ENCODE measurements around the gene GAB3.

GAB3 gene

GRCh38 chrX:154738011-154738738 lies 12.7 kb downstream of the GAB3 start:
- POLR2A ChIA-PET = interaction anchor here (0.6 to 1.0 kb wide), 2 partner anchors 10 to 287 kb away, joined by 3 read pairs; no protein-coding TSS in a partner anchor
- H3K4me1 ChIP-seq (ENCODE audit: control extremely low read depth in 1 of 4, control insufficient read depth in 4 of 4, insufficient read depth in 4 of 4, low read length in 3 of 4) = peaks cover 42 to 82% (median 58%) of the 10 kb centered on the region in 4 experiments

GRCh38 chrX:154737136-154737535 lies 13.7 kb downstream of the GAB3 start:
- no peak for DNase-seq
- ChIA-PET POLR2A (interaction anchor here (1.0 kb wide), 1 partner anchor 11 kb away, joined by 3 read pairs; no protein-coding TSS in a partner anchor), CTCF (interaction anchor here (1.0 to 3.7 kb wide), 4 partner anchors 11 to 24 kb away, joined by 3 to 26 read pairs (median 5); no protein-coding TSS in a partner anchor)
- Histone ChIP-seq H3K27me3 (replicated peaks in 2 of 5; ENCODE audit: control insufficient read depth in 4 of 5, insufficient read depth in 5 of 5, low read length in 4 of 5) (peaks cover 0 to 5% (median 0%) of the 10 kb centered on the region in 5 experiments), H3K4me3 (ENCODE audit: control insufficient read depth in 1 of 7, extremely low read depth in 1 of 7, insufficient read depth in 4 of 7, low read depth in 2 of 7, low read length in 6 of 7) (peak overlapping the region in 2 of 7 experiments; percentile 0 to 23), H3K27ac (ENCODE audit: insufficient read depth in 1 of 2, low read depth in 1 of 2, low read length in 2 of 2, poor library complexity in 1 of 2, severe bottlenecking in 2 of 2) (peak overlapping the region; percentile 61 to 76), H3K36me3 (ENCODE audit: control insufficient read depth in 4 of 4, insufficient read depth in 4 of 4, low read length in 3 of 4) (no peaks in the 10 kb centered on the region), H3K9me3 (ENCODE audit: control extremely low read depth in 1 of 5, control insufficient read depth in 4 of 5, insufficient read depth in 2 of 5, low read depth in 1 of 5, low read length in 4 of 5) (no peaks in the 10 kb centered on the region), H3K4me1 (ENCODE audit: control extremely low read depth in 1 of 4, control insufficient read depth in 4 of 4, insufficient read depth in 4 of 4, low read length in 3 of 4) (peaks cover 51 to 87% (median 66%) of the 10 kb centered on the region in 4 experiments)
- 39% methylated on average over 2 of the region's 5 CpGs for WGBS (ENCODE audit: insufficient coverage)

More at GRCh38 chrX:154738011-154738738, 12.7 kb downstream of the GAB3 start:
- Histone ChIP-seq H3K27me3 (replicated peaks in 2 of 5; ENCODE audit: control insufficient read depth in 4 of 5, insufficient read depth in 5 of 5, low read length in 4 of 5) (peaks cover 0 to 5% (median 0%) of the 10 kb centered on the region in 5 experiments), H3K27ac (ENCODE audit: insufficient read depth in 1 of 2, low read depth in 1 of 2, low read length in 2 of 2, poor library complexity in 1 of 2, severe bottlenecking in 2 of 2) (peak overlapping the region; percentile 56 to 76), H3K36me3 (ENCODE audit: control insufficient read depth in 4 of 4, insufficient read depth in 4 of 4, low read length in 3 of 4) (no peaks in the 10 kb centered on the region), H3K9me3 (ENCODE audit: control extremely low read depth in 1 of 5, control insufficient read depth in 4 of 5, insufficient read depth in 2 of 5, low read depth in 1 of 5, low read length in 4 of 5) (no peaks in the 10 kb centered on the region), H3K4me3 (ENCODE audit: control insufficient read depth in 1 of 7, extremely low read depth in 1 of 7, insufficient read depth in 4 of 7, low read depth in 2 of 7, low read length in 6 of 7) (peak overlapping the region in 2 of 7 experiments; percentile 7 to 33)
- CTCF ChIA-PET = interaction anchor here (1.0 to 3.7 kb wide), 8 partner anchors 8 to 25 kb away, joined by 3 to 26 read pairs (median 4); no protein-coding TSS in a partner anchor
- peak in 2 of 3 donors; percentile 69 to 85 for DNase-seq
- WGBS (ENCODE audit: insufficient coverage) = 43% methylated on average over 8 of the region's 8 CpGs

DNA sequence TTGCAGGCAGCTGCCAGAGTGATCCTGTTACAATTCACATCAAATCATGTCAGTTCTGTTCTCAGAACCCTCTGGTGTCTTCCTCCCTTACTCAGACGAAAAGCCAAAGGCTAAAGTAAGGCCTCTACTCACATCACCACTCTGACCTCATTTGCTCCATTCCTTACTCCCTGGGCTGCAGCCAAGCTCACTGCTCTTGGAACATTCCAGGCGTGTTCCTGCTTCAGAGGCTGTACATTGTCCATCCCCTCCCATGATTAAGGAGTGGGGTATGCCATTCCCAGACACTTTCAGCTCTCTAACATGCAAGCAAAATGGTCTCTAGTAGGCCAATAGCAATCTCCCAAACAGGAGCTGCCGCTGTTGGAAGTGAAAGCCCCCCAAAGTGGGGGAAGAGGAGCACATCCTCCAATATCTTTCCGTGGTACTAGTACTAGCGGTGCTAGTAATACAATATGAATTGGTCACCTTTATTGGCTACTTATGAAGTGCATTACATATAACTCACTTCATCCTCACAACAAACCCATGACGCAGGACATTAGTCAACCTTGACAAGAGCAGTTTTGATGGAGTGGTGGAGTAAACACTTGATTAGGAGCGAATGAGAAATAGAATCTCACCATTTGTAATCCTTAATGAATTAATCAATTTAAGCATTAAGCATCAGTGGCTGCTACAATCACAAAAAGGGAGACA lies 15.0 kb downstream of the GAB3 start:
- ChIA-PET CTCF (interaction anchor here (3.7 kb wide), 1 partner anchor 18 kb away, joined by 26 read pairs; no protein-coding TSS in a partner anchor), POLR2A (no interaction called here)
- 66% methylated on average over 3 of the region's 7 CpGs for WGBS (ENCODE audit: insufficient coverage)
- H3K27me3 ChIP-seq (replicated peaks in 2 of 5; ENCODE audit: control insufficient read depth in 4 of 5, insufficient read depth in 5 of 5, low read length in 4 of 5) = peaks cover 0 to 5% (median 0%) of the 10 kb centered on the region in 5 experiments
- H3K4me1 ChIP-seq (ENCODE audit: control extremely low read depth in 1 of 4, control insufficient read depth in 4 of 4, insufficient read depth in 4 of 4, low read length in 3 of 4) = peaks cover 57 to 94% (median 75%) of the 10 kb centered on the region in 4 experiments
- peak overlapping the region; percentile 41 to 76 for H3K27ac ChIP-seq (ENCODE audit: insufficient read depth in 1 of 2, low read depth in 1 of 2, low read length in 2 of 2, poor library complexity in 1 of 2, severe bottlenecking in 2 of 2)
- H3K9me3 ChIP-seq (ENCODE audit: control extremely low read depth in 1 of 5, control insufficient read depth in 4 of 5, insufficient read depth in 2 of 5, low read depth in 1 of 5, low read length in 4 of 5) = no peaks in the 10 kb centered on the region
- DNase-seq = no peak
- H3K36me3 ChIP-seq (ENCODE audit: control insufficient read depth in 4 of 4, insufficient read depth in 4 of 4, low read length in 3 of 4) = no peaks in the 10 kb centered on the region
- H3K4me3 ChIP-seq (ENCODE audit: control insufficient read depth in 1 of 7, extremely low read depth in 1 of 7, insufficient read depth in 4 of 7, low read depth in 2 of 7, low read length in 6 of 7) = no peak overlapping the region

DNA sequence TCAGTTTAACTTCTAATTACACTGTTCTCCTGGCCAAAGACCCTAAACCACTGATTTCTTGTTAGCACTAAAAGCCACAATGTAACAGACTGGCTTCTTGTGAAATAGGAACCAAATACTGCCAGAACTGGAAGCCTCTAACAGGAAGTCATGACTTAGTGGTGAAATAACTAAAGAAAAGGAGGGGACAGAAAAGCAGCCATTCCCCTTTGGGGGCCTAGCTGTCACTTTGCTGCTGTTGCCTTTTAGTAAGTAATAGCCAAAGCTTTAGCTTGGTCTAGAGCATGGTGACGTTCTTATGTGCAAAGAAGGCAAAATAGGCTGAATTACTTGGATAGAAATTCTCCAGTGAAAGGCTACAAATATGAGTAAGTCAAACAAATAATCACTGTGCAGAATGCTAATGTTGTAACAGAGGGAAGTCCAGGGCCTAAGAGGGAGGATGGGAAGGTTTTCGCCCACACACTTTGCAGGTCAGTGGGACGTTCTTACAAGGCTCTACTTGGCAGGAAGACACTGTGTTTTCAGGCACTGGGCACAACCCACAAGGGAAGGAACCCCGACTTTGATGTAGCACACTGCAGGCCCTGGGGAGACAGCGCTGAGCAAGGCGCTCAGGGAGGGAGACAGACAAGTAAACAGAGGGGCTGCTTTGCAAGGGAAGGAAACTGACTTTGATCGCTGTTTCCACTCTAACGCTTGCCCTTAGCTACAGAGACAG lies 16.7 kb downstream of the GAB3 start:
- H3K9me3 ChIP-seq (ENCODE audit: control extremely low read depth in 1 of 5, control insufficient read depth in 4 of 5, insufficient read depth in 2 of 5, low read depth in 1 of 5, low read length in 4 of 5) = no peaks in the 10 kb centered on the region
- ChIA-PET POLR2A (interaction anchor here (0.6 to 1.0 kb wide), 2 partner anchors 12 to 16 kb away, joined by 3 read pairs; no protein-coding TSS in a partner anchor), CTCF (interaction anchor here (0.8 to 7.0 kb wide), 4 partner anchors 12 to 16 kb away, joined by 3 to 51 read pairs (median 4); no protein-coding TSS in a partner anchor)
- peak in 2 of 3 donors; percentile 75 to 83 for DNase-seq
- H3K27ac ChIP-seq (ENCODE audit: insufficient read depth in 1 of 2, low read depth in 1 of 2, low read length in 2 of 2, poor library complexity in 1 of 2, severe bottlenecking in 2 of 2) = peak overlapping the region; percentile 2 to 76
- peaks cover 0 to 5% (median 0%) of the 10 kb centered on the region in 5 experiments for H3K27me3 ChIP-seq (replicated peaks in 2 of 5; ENCODE audit: control insufficient read depth in 4 of 5, insufficient read depth in 5 of 5, low read length in 4 of 5)
- H3K4me1 ChIP-seq (ENCODE audit: control extremely low read depth in 1 of 4, control insufficient read depth in 4 of 4, insufficient read depth in 4 of 4, low read length in 3 of 4) = peaks cover 67 to 100% (median 81%) of the 10 kb centered on the region in 4 experiments
- no peaks in the 10 kb centered on the region for H3K36me3 ChIP-seq (ENCODE audit: control insufficient read depth in 4 of 4, insufficient read depth in 4 of 4, low read length in 3 of 4)
- peak overlapping the region in 4 of 7 experiments; percentile 5 to 50 (median 44) for H3K4me3 ChIP-seq (ENCODE audit: control insufficient read depth in 1 of 7, extremely low read depth in 1 of 7, insufficient read depth in 4 of 7, low read depth in 2 of 7, low read length in 6 of 7)
- WGBS (ENCODE audit: insufficient coverage) = 22% methylated on average over 8 of the region's 8 CpGs

- Histone ChIP-seq H3K27ac (ENCODE audit: insufficient read depth in 1 of 2, low read depth in 1 of 2, low read length in 2 of 2, poor library complexity in 1 of 2, severe bottlenecking in 2 of 2) (no peak overlapping the region), H3K36me3 (ENCODE audit: control insufficient read depth in 4 of 4, insufficient read depth in 4 of 4, low read length in 3 of 4) (no peaks in the 10 kb centered on the region), H3K27me3 (replicated peaks in 2 of 5; ENCODE audit: control insufficient read depth in 4 of 5, insufficient read depth in 5 of 5, low read length in 4 of 5) (peaks cover 0 to 5% (median 0%) of the 10 kb centered on the region in 5 experiments), H3K4me3 (ENCODE audit: control insufficient read depth in 1 of 7, extremely low read depth in 1 of 7, insufficient read depth in 4 of 7, low read depth in 2 of 7, low read length in 6 of 7) (peak overlapping the region in 3 of 7 experiments; percentile 15 to 52 (median 15)), H3K9me3 (ENCODE audit: control extremely low read depth in 1 of 5, control insufficient read depth in 4 of 5, insufficient read depth in 2 of 5, low read depth in 1 of 5, low read length in 4 of 5) (no peaks in the 10 kb centered on the region), H3K4me1 (ENCODE audit: control extremely low read depth in 1 of 4, control insufficient read depth in 4 of 4, insufficient read depth in 4 of 4, low read length in 3 of 4) (peaks cover 66 to 99% (median 79%) of the 10 kb centered on the region in 4 experiments)
- DNase-seq = no peak
- WGBS (ENCODE audit: insufficient coverage) = 80% methylated on average over 1 of the region's 2 CpGs
- ChIA-PET POLR2A (interaction anchor here (1.1 to 1.2 kb wide), 2 partner anchors 14 to 34 kb away, joined by 3 read pairs; no protein-coding TSS in a partner anchor), CTCF (interaction anchor here (0.8 to 7.0 kb wide), 4 partner anchors 14 to 20 kb away, joined by 3 to 51 read pairs (median 4); no protein-coding TSS in a partner anchor)
These were observed 17.8 kb downstream of the GAB3 start for GRCh38 chrX:154733066-154733425.

DNA sequence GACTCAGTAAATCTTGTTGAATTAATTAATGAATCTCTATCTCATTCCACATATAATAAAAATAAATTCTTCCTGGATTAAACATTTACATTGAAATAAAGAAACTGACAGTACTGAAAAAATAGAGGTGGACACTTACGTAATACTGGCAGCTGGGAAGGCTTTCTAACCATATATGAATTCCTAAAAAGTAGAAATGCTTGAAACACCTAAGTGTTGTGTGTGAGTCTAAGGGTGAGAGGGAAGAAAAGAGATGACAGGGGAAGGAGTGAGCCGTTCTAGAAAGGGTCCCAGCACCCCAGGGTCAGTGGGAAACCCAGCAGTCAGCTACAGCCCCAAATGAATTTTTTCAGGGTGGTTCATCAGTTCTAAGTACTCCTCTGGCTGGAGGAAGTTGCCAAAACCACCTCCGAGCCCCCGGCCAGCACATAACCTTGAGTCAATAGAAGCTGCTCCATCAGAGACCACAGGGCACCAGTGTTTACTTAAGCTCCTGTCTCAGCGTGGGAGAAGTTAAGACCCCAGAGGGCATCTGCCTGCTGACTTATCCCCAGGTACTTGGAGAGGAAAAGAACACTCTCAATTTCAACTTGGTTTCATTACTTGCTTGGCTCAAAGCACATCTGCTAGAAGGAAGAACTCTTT lies 18.3 kb downstream of the GAB3 start:
- ChIA-PET CTCF (interaction anchor here (1.2 to 7.0 kb wide), 4 partner anchors 8 to 19 kb away, joined by 4 to 51 read pairs (median 4); no protein-coding TSS in a partner anchor), POLR2A (interaction anchor here (1.1 to 1.2 kb wide), 3 partner anchors 14 to 106 kb away, joined by 3 to 7 read pairs (median 3); no protein-coding TSS in a partner anchor)
- H3K27me3 ChIP-seq (replicated peaks in 2 of 5; ENCODE audit: control insufficient read depth in 4 of 5, insufficient read depth in 5 of 5, low read length in 4 of 5) = peaks cover 0 to 5% (median 0%) of the 10 kb centered on the region in 5 experiments
- peak in 2 of 3 donors; percentile 52 to 66 for DNase-seq
- H3K27ac ChIP-seq (ENCODE audit: insufficient read depth in 1 of 2, low read depth in 1 of 2, low read length in 2 of 2, poor library complexity in 1 of 2, severe bottlenecking in 2 of 2) = no peak overlapping the region
- peak overlapping the region in 3 of 7 experiments; percentile 15 to 52 (median 15) for H3K4me3 ChIP-seq (ENCODE audit: control insufficient read depth in 1 of 7, extremely low read depth in 1 of 7, insufficient read depth in 4 of 7, low read depth in 2 of 7, low read length in 6 of 7)
- no peaks in the 10 kb centered on the region for H3K9me3 ChIP-seq (ENCODE audit: control extremely low read depth in 1 of 5, control insufficient read depth in 4 of 5, insufficient read depth in 2 of 5, low read depth in 1 of 5, low read length in 4 of 5)
- H3K36me3 ChIP-seq (ENCODE audit: control insufficient read depth in 4 of 4, insufficient read depth in 4 of 4, low read length in 3 of 4) = no peaks in the 10 kb centered on the region
- 26% methylated on average over 4 of the region's 5 CpGs for WGBS (ENCODE audit: insufficient coverage)
- peaks cover 66 to 99% (median 80%) of the 10 kb centered on the region in 4 experiments for H3K4me1 ChIP-seq (ENCODE audit: control extremely low read depth in 1 of 4, control insufficient read depth in 4 of 4, insufficient read depth in 4 of 4, low read length in 3 of 4)
